AG10803 (cell line): ENCODE measurements around the gene RALGPS2.

Source experiments
- DNase-seq: peaks from one replicate; pipeline ENCODE4 v3.0.0; 2010; ENCODE audit warnings: low read depth
- H3K4me3 ChIP-seq: 2 replicates; pipeline ENCODE4 v1.5.1; 2011; ENCODE audit warnings: mild to moderate bottlenecking, low read length, control low read depth
- CTCF ChIP-seq: conservative IDR thresholded peaks from 2 replicates; pipeline ENCODE4 v1.5.1; 2011; ENCODE audit warnings: mild to moderate bottlenecking, low read length, control low read depth, inconsistent platforms

Gene RALGPS2

GRCh38 chr1:178934546-178934945 is 209.5 kb downstream of the RALGPS2 start:
- TF ChIP-seq CTCF, result no peak
- H3K4me3 ChIP-seq, result no peak overlapping the region
- no peak for DNase-seq

- DNase-seq, result no peak
Measured at GRCh38 chr1:178935610-178936009, 210.6 kb downstream of the RALGPS2 start.

GRCh38 chr1:178937695-178938094 is 212.7 kb downstream of the RALGPS2 start:
- DNase-seq, result no peak
- no peak for TF ChIP-seq CTCF
- H3K4me3 ChIP-seq, result no peak overlapping the region

More at GRCh38 chr1:178935610-178936009, 210.6 kb downstream of the RALGPS2 start:
- no peak for TF ChIP-seq CTCF
- no peak overlapping the region for H3K4me3 ChIP-seq

- H3K4me3 ChIP-seq, result no peak overlapping the region; the same call in 1 of the 2 replicates
- DNase-seq, result no peak
- no peak for TF ChIP-seq CTCF
Measured at GRCh38 chr1:178938101-178938958, 213.3 kb downstream of the RALGPS2 start.

- peak; percentile 77 for DNase-seq
- peak overlapping the region; percentile 43 for H3K4me3 ChIP-seq
- no peak for TF ChIP-seq CTCF
Measured at GRCh38 chr1:178938959-178939317, 213.9 kb downstream of the RALGPS2 start.

GRCh38 chr1:178939338-178940067 is 214.5 kb downstream of the RALGPS2 start:
- no peak for TF ChIP-seq CTCF
- peak overlapping the region; percentile 43 for H3K4me3 ChIP-seq
- DNase-seq, result peak; percentile 59
